ENCODE data around the gene GATB.
A peak's percentile ranks its signal among the peaks of the same experiment; 100 is the strongest.

Gene GATB

GRCh38 chr4:151681085-151681484 lies 79.7 kb downstream of the GATB start:
- Mint-ChIP-seq H3K9me3 (peaks cover 5% of the 10 kb centered on the region), H3K4me1 (peaks cover 42% of the 10 kb centered on the region), H3K27ac (no peak overlapping the region), H3K27me3 (ENCODE audit: low read depth, poor library complexity) (peaks cover 6% of the 10 kb centered on the region), H3K36me3 (ENCODE audit: low read depth) (peaks cover 47% of the 10 kb centered on the region), H3K4me3 (no peak overlapping the region)
- DNase-seq, result no peak
- no peak for TF ChIP-seq CTCF (IDR thresholded peaks at IDR 0.05)

GRCh38 chr4:151679231-151679630 lies 81.6 kb downstream of the GATB start:
- no peak overlapping the region for H3K4me3 Mint-ChIP-seq
- H3K27ac Mint-ChIP-seq, result peak overlapping the region; percentile 67
- H3K36me3 Mint-ChIP-seq (ENCODE audit: low read depth), result peaks cover 35% of the 10 kb centered on the region
- no peak for DNase-seq
- H3K27me3 Mint-ChIP-seq (ENCODE audit: low read depth, poor library complexity), result peaks cover 3% of the 10 kb centered on the region
- H3K4me1 Mint-ChIP-seq, result peaks cover 60% of the 10 kb centered on the region
- H3K9me3 Mint-ChIP-seq, result no peaks in the 10 kb centered on the region
- no peak for TF ChIP-seq CTCF (IDR thresholded peaks at IDR 0.05)

- Mint-ChIP-seq H3K27ac (peak overlapping the region; percentile 60), H3K9me3 (no peaks in the 10 kb centered on the region), H3K4me1 (peaks cover 68% of the 10 kb centered on the region), H3K27me3 (ENCODE audit: low read depth, poor library complexity) (peaks cover under 1% of the 10 kb centered on the region), H3K36me3 (ENCODE audit: low read depth) (peaks cover 25% of the 10 kb centered on the region), H3K4me3 (peak overlapping the region; percentile 33)
- no peak for TF ChIP-seq CTCF (IDR thresholded peaks at IDR 0.05)
- DNase-seq, result no peak
These were observed 82.5 kb downstream of the GATB start for GRCh38 chr4:151678048-151678872.

GRCh38 chr4:151677193-151677592 lies 83.6 kb downstream of the GATB start:
- Mint-ChIP-seq H3K27ac (no peak overlapping the region), H3K9me3 (no peaks in the 10 kb centered on the region), H3K4me3 (no peak overlapping the region), H3K27me3 (ENCODE audit: low read depth, poor library complexity) (no peaks in the 10 kb centered on the region), H3K36me3 (ENCODE audit: low read depth) (peaks cover 15% of the 10 kb centered on the region), H3K4me1 (peaks cover 70% of the 10 kb centered on the region)
- no peak for TF ChIP-seq CTCF (IDR thresholded peaks at IDR 0.05)
- no peak for DNase-seq

- no peak for DNase-seq
- H3K9me3 Mint-ChIP-seq, result no peaks in the 10 kb centered on the region
- H3K27me3 Mint-ChIP-seq (ENCODE audit: low read depth, poor library complexity), result no peaks in the 10 kb centered on the region
- H3K36me3 Mint-ChIP-seq (ENCODE audit: low read depth), result peaks cover 6% of the 10 kb centered on the region
- H3K4me3 Mint-ChIP-seq, result no peak overlapping the region
- H3K4me1 Mint-ChIP-seq, result peaks cover 79% of the 10 kb centered on the region
- H3K27ac Mint-ChIP-seq, result peak overlapping the region; percentile 84
- TF ChIP-seq CTCF (IDR thresholded peaks at IDR 0.05), result no peak
These were observed 84.5 kb downstream of the GATB start for GRCh38 chr4:151676301-151676700.
